ENCODE measurements around the gene IFT80. TPM values are rescaled to one million over a fixed set of nuclear protein-coding genes. Genes with fewer than 3 reads are reported as not detected.

The IFT80 gene
- total RNA-seq, 4 donors from 2014 or later, result 43.8 to 111 (median 51.0) TPM

DNA sequence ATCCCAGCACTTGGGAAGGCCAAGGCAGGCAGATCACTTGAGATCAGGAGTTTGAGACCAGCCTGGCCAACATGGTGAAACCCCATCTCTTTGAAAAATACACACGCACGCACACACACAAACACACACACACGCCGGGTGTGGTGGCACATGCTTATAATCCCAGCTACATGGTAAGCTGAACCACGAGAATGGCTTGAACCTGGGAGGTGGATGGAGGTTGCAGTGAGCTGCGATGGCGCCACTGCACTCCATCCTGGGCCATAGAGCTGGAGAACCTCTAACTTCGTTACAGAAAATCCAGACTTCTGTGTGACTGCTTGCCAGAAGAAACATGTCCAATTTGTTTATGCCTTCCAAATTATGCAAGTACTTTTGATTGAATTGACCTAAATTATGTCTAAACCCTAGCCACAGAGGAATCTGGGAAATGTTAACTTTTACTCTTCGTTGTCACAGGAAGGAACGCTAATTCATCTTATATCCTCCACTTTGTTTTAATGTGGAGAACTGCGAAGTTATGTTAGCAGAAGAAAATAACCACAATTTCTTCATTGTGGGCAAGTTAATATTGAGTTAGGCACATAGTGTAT, 28.9 kb upstream of the IFT80 start:
- TF ChIP-seq POLR2A (IDR thresholded peaks at IDR 0.05), result no peak
- no peak for TF ChIP-seq CTCF (IDR thresholded peaks at IDR 0.05)
- DNase-seq, result no peak
- no peaks in the 10 kb centered on the region for H3K9me3 ChIP-seq
- H3K4me3 ChIP-seq (replicated peaks in 1 of 3), result no peak overlapping the region
- intact Hi-C loops (cut with DNase I), result no loop called here
- 94 to 96% methylated on average over 11 of the region's 11 CpGs for WGBS, 2 donors
- H3K27me3 ChIP-seq, result no peaks in the 10 kb centered on the region
- H3K27ac ChIP-seq, result no peak overlapping the region
- no peaks in the 10 kb centered on the region for H3K4me1 ChIP-seq
- H3K36me3 ChIP-seq, result peaks cover 24 to 53% of the 10 kb centered on the region in 2 donors

DNA sequence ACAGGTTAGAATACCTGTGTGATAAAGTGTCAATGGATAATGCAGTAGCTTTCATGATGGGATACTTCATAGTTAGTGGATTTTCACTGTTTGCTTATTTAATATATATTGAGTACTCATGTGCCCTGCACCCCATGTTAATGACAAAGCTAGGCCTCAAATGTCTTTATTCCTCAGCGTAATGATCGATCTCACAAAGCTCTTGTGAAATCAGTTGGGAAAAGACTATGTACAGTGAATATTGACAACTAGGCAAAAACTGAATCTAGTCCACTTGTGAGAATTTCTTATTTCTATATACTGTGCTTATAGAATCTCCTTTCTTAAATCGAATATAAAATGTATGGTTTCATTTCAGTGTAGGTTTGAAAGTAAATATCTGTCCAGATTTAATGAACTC, 18.3 kb upstream of the IFT80 start:
- H3K36me3 ChIP-seq, result peaks cover 5 to 11% of the 10 kb centered on the region in 2 donors
- H3K4me3 ChIP-seq (replicated peaks in 1 of 3), result no peak overlapping the region
- no peaks in the 10 kb centered on the region for H3K9me3 ChIP-seq
- WGBS, 2 donors, result 61 to 79% methylated on average over 3 of the region's 3 CpGs
- DNase-seq, result no peak
- no peaks in the 10 kb centered on the region for H3K4me1 ChIP-seq
- TF ChIP-seq POLR2A (IDR thresholded peaks at IDR 0.05), result no peak
- no peak for TF ChIP-seq CTCF (IDR thresholded peaks at IDR 0.05)
- no peak overlapping the region for H3K27ac ChIP-seq
- intact Hi-C loops (cut with DNase I), result loop anchor here (10.0 kb wide), 1 partner anchor 383 kb away; no protein-coding TSS in a partner anchor
- no peaks in the 10 kb centered on the region for H3K27me3 ChIP-seq

DNA sequence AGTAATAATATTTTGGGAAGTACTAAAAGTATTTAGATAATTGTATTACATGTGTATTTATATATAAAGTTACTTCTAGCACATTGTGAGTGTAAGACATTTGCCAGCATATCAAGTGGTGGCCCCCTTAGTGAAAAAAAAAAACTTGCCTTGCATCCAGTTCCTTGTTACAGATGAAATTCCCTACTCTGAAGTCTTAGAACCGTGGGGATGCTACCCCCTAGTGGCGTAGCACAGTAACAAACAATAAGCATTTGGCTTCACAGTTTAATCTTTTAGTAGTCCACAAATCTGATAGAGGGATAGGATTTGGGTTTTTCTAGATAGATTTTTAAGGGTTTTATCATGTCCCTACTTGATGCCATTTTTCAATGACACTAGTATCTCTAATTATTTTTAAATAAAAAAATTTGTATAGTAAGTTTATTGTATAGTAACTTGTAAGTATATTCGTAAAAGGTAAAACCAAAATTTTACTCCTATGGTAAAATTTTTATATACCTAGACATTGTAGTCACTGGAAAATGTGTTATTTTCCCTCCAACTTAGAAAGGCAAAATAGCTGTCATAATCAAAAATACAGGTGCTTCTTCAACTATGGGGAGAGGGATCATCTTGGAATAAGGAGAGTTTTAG, 14.7 kb upstream of the IFT80 start:
- TF ChIP-seq POLR2A (IDR thresholded peaks at IDR 0.05) (no peak), CTCF (IDR thresholded peaks at IDR 0.05) (peak; percentile 72 to 90 (median 77))
- no peaks in the 10 kb centered on the region for H3K9me3 ChIP-seq
- intact Hi-C loops (cut with DNase I), result loop anchor here (5.0 to 10.0 kb wide), 2 partner anchors 251 to 379 kb away; no protein-coding TSS in a partner anchor
- no peak overlapping the region for H3K4me3 ChIP-seq (replicated peaks in 1 of 3)
- H3K4me1 ChIP-seq, result no peaks in the 10 kb centered on the region
- peak; percentile 47 to 65 for DNase-seq
- peaks cover 0 to 4% of the 10 kb centered on the region in 2 donors for H3K36me3 ChIP-seq
- H3K27me3 ChIP-seq, result no peaks in the 10 kb centered on the region
- H3K27ac ChIP-seq, result no peak overlapping the region
- WGBS, 2 donors, result 45 to 48% methylated on average over 3 of the region's 3 CpGs

DNA sequence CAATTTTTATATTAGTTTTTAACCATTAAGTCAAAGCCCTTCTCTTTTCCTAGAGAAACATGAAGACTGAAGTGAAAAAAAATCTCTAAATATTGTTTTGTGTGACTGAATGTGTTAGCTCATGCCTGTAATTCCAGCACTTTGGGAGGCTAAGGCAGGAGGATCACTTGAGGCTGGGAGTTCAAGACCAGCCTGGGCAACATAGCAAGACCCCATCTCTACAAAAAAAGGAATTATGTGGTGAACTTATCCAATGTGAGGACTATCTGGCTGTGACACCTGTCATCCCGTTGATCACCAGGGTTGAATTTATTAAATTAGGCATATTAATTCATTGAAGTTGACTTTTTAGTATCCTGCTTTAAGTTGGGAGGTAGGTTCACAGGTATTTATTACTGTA, 13.5 kb upstream of the IFT80 start:
- no peaks in the 10 kb centered on the region for H3K4me1 ChIP-seq
- H3K4me3 ChIP-seq (replicated peaks in 1 of 3), result no peak overlapping the region
- DNase-seq, result no peak
- TF ChIP-seq CTCF (IDR thresholded peaks at IDR 0.05), result no peak
- TF ChIP-seq POLR2A (IDR thresholded peaks at IDR 0.05), result no peak
- WGBS, 2 donors, result 44 to 85% methylated on average over 1 of the region's 1 CpG
- no peak overlapping the region for H3K27ac ChIP-seq
- intact Hi-C loops (cut with DNase I), result loop anchor here (5.0 to 10.0 kb wide), 2 partner anchors 250 to 378 kb away; no protein-coding TSS in a partner anchor
- H3K36me3 ChIP-seq, result peaks cover 0 to 4% of the 10 kb centered on the region in 2 donors
- H3K27me3 ChIP-seq, result no peaks in the 10 kb centered on the region
- H3K9me3 ChIP-seq, result no peaks in the 10 kb centered on the region

Data from thyroid gland (tissue), 4 donors.